HUES6 (cell line): ENCODE data around the gene PASD1.

Experiments
- H3K27ac ChIP-seq: 2 replicates; pipeline ENCODE4 v1.7.0; 2013; ENCODE audit warnings: low read depth, mild to moderate bottlenecking, low read length, inconsistent platforms
- H3K27me3 ChIP-seq: 2 replicates; pipeline ENCODE4 v1.6.1; 2013; ENCODE audit warnings: low read length; ENCODE audit not compliant: control insufficient read depth, insufficient read depth
- H3K36me3 ChIP-seq: 2 replicates; pipeline ENCODE4 v1.6.1; 2013; ENCODE audit warnings: low read length; ENCODE audit not compliant: control insufficient read depth, insufficient read depth
- H3K4me1 ChIP-seq: 2 replicates; pipeline ENCODE4 v1.6.1; 2013; ENCODE audit warnings: low read length; ENCODE audit not compliant: control insufficient read depth, insufficient read depth
- H3K4me3 ChIP-seq: 2 replicates; pipeline ENCODE4 v1.5.1; 2013; ENCODE audit warnings: low read depth, low read length
- H3K9ac ChIP-seq: one replicate; pipeline ENCODE4 v1.6.1; 2013; ENCODE audit warnings: mild to moderate bottlenecking, low read length
- H3K9me3 ChIP-seq: 2 replicates; pipeline ENCODE4 v1.6.1; 2013; ENCODE audit warnings: low read depth, low read length; ENCODE audit not compliant: control insufficient read depth, insufficient read depth

Gene PASD1

DNA sequence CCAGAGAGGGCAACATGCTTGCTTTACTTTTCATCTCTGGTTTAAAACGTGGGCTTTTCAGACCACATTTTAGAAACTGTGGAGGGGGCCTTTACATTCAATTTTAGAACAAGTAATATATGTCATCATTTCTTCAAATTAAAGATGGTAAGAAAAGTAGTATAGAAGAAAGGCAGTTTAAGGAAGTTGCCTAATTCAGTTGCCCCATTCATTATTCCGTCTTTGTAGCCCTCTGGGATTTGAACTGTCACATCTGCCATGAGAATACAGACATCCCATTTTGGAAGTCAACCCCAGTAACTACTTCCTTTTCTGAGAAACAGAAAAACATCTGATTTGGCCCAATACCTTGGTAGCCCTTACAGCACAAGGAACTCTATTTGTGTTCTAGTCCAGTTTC lies 61.2 kb downstream of the PASD1 start:
- Histone ChIP-seq H3K27me3 (peaks cover 11% of the 10 kb centered on the region; the same call in 1 of the 2 replicates), H3K4me1 (no peaks in the 10 kb centered on the region), H3K36me3 (no peaks in the 10 kb centered on the region), H3K9me3 (no peaks in the 10 kb centered on the region; the same call in 1 of the 2 replicates), H3K4me3 (no peak overlapping the region), H3K9ac (no peak overlapping the region), H3K27ac (no peak overlapping the region)

DNA sequence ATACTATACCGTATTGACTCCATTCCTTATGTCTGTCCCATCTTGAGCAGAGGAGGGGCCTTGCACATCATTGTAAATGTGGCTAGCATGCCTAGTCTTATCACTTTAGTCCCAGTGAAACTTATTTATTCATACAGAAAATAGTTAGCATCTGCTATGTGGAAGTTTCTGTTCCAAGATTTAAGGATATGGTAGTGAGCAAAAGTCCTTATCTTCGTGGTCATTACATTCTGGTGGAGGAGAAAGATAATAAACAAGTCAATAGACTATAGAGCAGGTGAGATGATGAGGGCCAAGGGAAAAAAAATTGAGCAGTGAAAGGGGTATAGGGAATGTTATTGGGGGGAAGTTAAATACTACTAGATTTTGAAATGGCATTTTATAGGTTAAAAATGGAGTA lies 68.3 kb downstream of the PASD1 start:
- H3K4me3 ChIP-seq = no peak overlapping the region
- H3K27ac ChIP-seq = no peak overlapping the region
- H3K27me3 ChIP-seq = no peaks in the 10 kb centered on the region
- H3K9me3 ChIP-seq = no peaks in the 10 kb centered on the region; the same call in 1 of the 2 replicates
- no peaks in the 10 kb centered on the region for H3K36me3 ChIP-seq
- no peaks in the 10 kb centered on the region for H3K4me1 ChIP-seq
- H3K9ac ChIP-seq = no peak overlapping the region

DNA sequence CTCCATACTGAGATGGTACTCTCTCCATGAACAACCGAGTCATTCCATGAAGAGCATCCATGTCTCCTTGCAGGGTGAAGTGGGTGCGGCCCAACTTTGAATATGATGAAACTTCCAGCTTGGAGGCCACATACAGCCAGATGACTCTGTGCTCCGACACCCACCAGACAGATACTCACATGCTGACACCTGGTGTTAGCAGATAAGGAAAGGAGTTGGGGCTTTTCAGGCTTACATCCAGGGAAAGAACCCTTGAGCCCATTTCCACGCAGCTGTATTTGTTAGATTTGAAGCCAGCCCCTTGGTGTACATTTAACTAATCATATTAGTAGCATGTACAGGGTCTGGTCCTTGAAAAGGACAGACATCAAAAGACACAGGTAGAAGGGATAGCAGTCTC lies 69.7 kb downstream of the PASD1 start:
- no peak overlapping the region for H3K4me3 ChIP-seq
- no peaks in the 10 kb centered on the region for H3K27me3 ChIP-seq
- H3K4me1 ChIP-seq = no peaks in the 10 kb centered on the region
- no peak overlapping the region for H3K9ac ChIP-seq
- no peak overlapping the region for H3K27ac ChIP-seq
- no peaks in the 10 kb centered on the region; the same call in 1 of the 2 replicates for H3K9me3 ChIP-seq
- no peaks in the 10 kb centered on the region for H3K36me3 ChIP-seq

DNA sequence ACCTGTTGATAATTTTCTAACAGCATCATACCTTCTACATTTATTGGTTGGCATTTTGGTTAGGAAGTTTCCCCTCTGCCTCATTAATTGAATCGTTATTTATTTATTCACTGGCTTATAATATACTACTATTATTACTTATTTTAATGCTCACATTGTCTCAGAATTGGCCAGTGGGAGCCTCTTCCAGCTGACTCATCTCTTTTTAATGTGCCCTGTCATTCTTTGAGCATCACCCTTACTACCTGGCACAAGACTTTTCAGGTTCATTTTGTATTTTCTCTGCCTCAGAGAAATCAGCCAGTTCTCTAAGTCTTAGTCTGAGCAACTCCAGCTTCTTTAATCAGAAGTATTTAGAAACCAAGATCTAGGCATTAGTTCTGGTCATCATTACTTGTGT lies 71.5 kb downstream of the PASD1 start:
- Histone ChIP-seq H3K4me3 (no peak overlapping the region), H3K9ac (no peak overlapping the region), H3K9me3 (no peaks in the 10 kb centered on the region; the same call in 1 of the 2 replicates), H3K36me3 (no peaks in the 10 kb centered on the region), H3K4me1 (no peaks in the 10 kb centered on the region), H3K27ac (no peak overlapping the region), H3K27me3 (peaks cover 3% of the 10 kb centered on the region; the same call in 1 of the 2 replicates)

DNA sequence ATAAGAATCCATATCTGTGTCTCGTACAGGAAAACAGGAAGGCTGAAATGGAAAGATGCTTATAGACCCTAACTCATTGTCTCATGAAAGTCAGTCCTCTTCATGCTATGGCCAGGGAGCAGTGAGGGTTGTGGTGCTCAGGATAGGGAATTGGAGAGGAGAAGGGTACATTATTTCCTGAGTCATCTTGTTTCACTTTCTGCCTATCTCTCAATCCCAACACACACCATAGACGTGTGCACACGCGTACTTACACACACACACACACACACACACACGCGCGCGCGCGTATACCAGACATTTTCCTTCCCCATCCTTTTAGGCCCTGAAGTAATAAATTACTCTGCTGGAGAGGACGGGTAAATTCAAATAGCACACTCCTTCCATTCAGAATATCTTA lies 78.1 kb downstream of the PASD1 start:
- Histone ChIP-seq H3K27ac (no peak overlapping the region), H3K4me3 (no peak overlapping the region), H3K4me1 (no peaks in the 10 kb centered on the region), H3K9me3 (no peaks in the 10 kb centered on the region; the same call in 1 of the 2 replicates), H3K36me3 (no peaks in the 10 kb centered on the region), H3K9ac (no peak overlapping the region), H3K27me3 (peaks cover 3% of the 10 kb centered on the region; the same call in 1 of the 2 replicates)

DNA sequence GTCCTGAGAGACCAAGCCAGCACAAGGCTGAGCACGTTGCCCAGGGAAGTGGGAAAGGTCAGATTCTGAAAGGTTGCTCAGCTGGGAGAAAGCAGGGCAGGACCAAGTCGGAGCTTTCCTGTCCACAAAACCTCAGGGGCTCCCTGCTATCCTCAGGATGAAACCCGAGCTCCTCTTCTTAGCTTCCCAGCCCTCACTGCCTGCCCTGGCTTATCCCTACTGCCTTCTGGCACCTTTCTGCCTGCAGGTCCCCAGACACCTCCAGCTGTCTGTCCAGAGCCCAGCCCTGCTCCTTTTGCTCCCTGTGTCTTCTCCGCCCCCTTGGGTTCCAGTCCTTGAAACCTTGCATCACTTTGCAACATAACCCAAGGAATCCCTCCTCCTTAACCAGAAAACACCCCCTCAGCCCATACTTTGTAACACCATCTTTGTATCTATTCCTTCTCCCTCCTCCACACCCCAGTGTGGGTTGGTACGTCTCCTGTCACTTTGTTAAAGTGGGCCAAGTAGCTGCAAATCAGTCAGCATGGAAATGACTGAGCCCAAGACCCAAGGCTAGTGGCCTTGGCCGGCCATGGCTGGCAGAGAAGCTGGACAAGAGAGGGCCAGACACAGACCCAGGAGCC lies 111.8 kb downstream of the PASD1 start:
- no peak overlapping the region for H3K9ac ChIP-seq
- H3K4me1 ChIP-seq = peaks cover 6% of the 10 kb centered on the region; the same call in 1 of the 2 replicates
- peaks cover 3% of the 10 kb centered on the region; the same call in 1 of the 2 replicates for H3K9me3 ChIP-seq
- no peak overlapping the region for H3K27ac ChIP-seq
- no peak overlapping the region for H3K4me3 ChIP-seq
- no peaks in the 10 kb centered on the region for H3K36me3 ChIP-seq
- H3K27me3 ChIP-seq = peaks cover 20% of the 10 kb centered on the region

DNA sequence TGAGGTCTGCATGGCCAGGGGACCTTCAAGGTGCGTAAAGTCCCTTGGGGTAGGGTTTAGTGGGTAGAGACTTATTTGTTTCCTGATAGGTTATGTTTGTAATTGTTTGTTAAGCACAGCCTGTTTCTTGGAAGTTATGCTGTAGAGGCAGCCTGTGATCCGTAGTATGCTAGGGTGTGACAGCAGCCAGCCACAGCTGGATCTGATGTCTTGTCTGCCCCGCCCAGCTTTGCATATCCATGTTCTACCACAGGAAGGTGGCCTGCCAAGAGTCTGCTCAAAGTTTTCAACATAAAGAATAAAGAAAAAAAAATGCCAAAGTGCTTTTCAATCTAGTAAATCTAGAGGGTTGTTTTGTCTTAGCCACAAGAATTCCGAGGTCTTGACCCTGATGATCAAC lies 112.7 kb downstream of the PASD1 start:
- Histone ChIP-seq H3K9ac (no peak overlapping the region), H3K36me3 (no peaks in the 10 kb centered on the region), H3K27ac (no peak overlapping the region), H3K9me3 (peaks cover 3% of the 10 kb centered on the region; the same call in 1 of the 2 replicates), H3K4me3 (no peak overlapping the region), H3K4me1 (peaks cover 6% of the 10 kb centered on the region; the same call in 1 of the 2 replicates), H3K27me3 (peaks cover 15% of the 10 kb centered on the region)

DNA sequence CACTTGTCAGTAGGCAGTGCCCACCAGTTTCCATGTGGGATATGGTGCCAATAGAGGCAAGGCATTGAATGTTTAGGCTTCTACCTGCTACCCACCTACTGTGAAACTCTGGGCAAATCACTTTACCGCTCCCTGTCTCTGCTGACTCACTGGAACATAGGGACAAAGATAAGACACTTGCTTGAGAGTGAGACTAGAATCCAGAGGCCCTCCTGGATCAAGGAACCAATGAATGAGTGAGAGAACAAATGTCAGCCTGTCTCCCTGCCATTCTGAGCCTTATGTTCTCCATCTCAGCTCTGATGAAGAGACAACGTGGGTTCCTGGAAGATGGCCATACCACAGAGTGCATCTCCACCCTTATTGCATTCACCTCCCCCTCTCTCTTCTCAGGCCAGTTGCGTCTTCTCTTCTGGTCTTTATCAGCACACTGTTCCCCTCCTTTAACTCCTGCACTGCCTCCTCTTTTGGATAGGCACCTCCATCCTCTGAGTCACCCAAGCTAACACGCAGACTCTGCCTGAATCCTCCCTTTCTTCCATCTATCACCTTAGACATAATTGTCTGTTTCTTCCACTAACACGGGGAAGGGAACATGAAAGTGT lies 116.4 kb downstream of the PASD1 start:
- no peaks in the 10 kb centered on the region for H3K27me3 ChIP-seq
- peaks cover 5% of the 10 kb centered on the region; the same call in 1 of the 2 replicates for H3K4me1 ChIP-seq
- no peak overlapping the region for H3K4me3 ChIP-seq
- no peak overlapping the region for H3K9ac ChIP-seq
- no peak overlapping the region for H3K27ac ChIP-seq
- no peaks in the 10 kb centered on the region for H3K36me3 ChIP-seq
- peaks cover 3% of the 10 kb centered on the region; the same call in 1 of the 2 replicates for H3K9me3 ChIP-seq

DNA sequence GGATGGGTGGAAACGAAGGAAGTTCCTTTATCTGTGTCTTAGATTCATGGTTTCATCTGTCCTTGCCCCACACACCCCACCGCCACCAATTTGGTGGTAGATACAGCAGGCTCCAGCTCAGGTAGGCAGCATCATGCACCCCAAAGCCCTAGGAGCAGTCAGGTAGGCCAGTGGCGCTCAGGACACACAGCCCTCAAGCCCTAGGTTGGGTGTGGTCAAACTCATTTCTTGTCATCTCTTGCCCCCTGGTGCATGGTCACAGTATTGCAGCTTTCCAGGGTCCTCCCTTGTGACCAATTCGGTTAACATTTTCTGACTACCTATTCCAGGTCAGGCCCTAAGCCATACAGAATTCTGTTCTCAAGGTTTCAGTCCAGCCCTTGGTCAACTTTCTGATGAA lies 117.3 kb downstream of the PASD1 start:
- Histone ChIP-seq H3K9ac (no peak overlapping the region), H3K4me1 (no peaks in the 10 kb centered on the region), H3K27me3 (no peaks in the 10 kb centered on the region), H3K27ac (no peak overlapping the region), H3K9me3 (peaks cover 3% of the 10 kb centered on the region; the same call in 1 of the 2 replicates), H3K36me3 (no peaks in the 10 kb centered on the region), H3K4me3 (no peak overlapping the region)

DNA sequence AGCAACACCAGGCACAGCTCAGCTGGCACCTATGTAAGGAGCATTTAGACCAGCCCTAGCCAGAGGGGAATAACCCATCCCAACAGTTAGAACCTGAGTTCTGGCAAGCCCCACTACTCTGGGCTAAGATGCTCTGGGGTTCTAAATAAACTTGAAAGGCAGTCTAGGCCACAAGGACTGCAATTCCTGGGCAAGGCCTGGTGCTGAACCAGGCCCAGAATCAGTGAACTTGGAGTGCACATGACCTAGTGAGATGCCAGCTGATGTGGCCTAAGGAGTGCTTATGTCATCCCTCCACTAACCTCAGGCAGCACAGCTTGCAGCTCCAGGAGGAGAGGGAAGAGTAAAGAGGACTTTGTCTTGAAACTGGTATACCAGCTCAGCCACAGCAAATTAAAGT lies 124.2 kb downstream of the PASD1 start:
- Histone ChIP-seq H3K27me3 (peaks cover 28% of the 10 kb centered on the region), H3K27ac (no peak overlapping the region), H3K9ac (no peak overlapping the region), H3K9me3 (peaks cover 10% of the 10 kb centered on the region; the same call in 1 of the 2 replicates), H3K4me3 (no peak overlapping the region), H3K36me3 (no peaks in the 10 kb centered on the region), H3K4me1 (no peaks in the 10 kb centered on the region)

DNA sequence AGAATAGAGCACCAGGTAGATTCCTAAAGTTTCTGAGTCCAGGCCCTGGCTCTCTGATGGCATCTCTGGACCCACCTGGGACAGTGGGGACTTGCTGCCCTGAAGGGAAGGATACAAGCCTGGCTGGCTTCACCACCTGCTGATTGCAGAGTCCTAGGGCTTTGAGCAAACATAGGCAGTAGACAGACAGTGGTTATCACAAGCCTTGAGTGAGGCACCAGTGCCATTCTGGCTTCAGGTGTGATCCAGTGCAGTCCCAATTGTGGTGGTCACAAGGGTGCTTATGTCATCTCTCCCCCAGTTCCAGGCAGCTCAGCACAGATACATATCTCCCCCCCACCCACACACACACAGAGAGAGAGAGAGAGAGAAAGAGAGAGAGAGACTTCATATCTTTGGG lies 125.2 kb downstream of the PASD1 start:
- peaks cover 39% of the 10 kb centered on the region for H3K27me3 ChIP-seq
- H3K4me1 ChIP-seq = no peaks in the 10 kb centered on the region
- H3K4me3 ChIP-seq = no peak overlapping the region
- no peak overlapping the region for H3K27ac ChIP-seq
- no peak overlapping the region for H3K9ac ChIP-seq
- H3K9me3 ChIP-seq = peaks cover 10% of the 10 kb centered on the region; the same call in 1 of the 2 replicates
- no peaks in the 10 kb centered on the region for H3K36me3 ChIP-seq
